Measurements from ENCODE around the gene KDM8. TPM values are rescaled to one million over a fixed set of nuclear protein-coding genes. Genes with fewer than 3 reads are reported as not detected.

KDM8 gene
- polyA plus RNA-seq, 1 of the 3 experiments (the other 2 are of a cell fraction), result 3.3 TPM

DNA sequence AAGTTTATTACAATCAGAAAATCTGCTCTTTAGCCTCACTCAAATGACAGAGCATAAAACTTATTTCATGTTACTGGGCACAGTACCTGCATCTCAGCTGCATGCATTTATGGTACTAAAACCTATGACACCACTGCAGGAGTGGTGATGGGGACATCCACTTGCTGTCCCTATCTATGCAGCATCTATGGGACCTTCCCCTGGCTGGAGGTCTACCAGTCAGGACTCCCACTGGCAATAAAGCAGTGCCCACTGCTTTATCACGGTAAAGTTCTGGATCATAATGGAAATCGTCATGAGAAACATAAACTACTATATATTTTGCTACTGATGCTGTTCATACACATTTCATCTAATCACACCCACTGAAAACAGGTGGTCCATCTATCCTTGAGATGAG is 39.1 kb downstream of the KDM8 start:
- Histone ChIP-seq H2AFZ (ENCODE audit: low read depth) (no peak overlapping the region), H3K27ac (ENCODE audit: low read depth in 2 of 2, low read length in 1 of 2) (peak overlapping the region in 1 of 2 experiments; percentile 59; a peak in 1 of 4 replicates), H3K79me2 (ENCODE audit: insufficient read depth) (no peaks in the 10 kb centered on the region), H3K4me2 (peak overlapping the region; percentile 45), H3K9me2 (no peaks in the 10 kb centered on the region), H3K36me3 (replicated peaks in 1 of 2; ENCODE audit: control insufficient read depth in 1 of 2, insufficient read depth in 2 of 2, low read length in 1 of 2) (no peaks in the 10 kb centered on the region), H3K4me3 (ENCODE audit: low read depth in 2 of 2, low read length in 1 of 2) (no peak overlapping the region), H3K9ac (no peak overlapping the region), H3K4me1 (ENCODE audit: control insufficient read depth in 1 of 2, insufficient read depth in 2 of 2, low read depth in 1 of 2, low read length in 1 of 2) (peaks cover 16 to 41% of the 10 kb centered on the region in 2 experiments; a peak in 3 of 4 replicates), H4K20me1 (ENCODE audit: insufficient read depth) (no peaks in the 10 kb centered on the region), H3K9me3 (no peaks in the 10 kb centered on the region), H3F3A (replicated peaks; ENCODE audit: insufficient read depth) (peaks cover 8% of the 10 kb centered on the region), H3K27me3 (ENCODE audit: insufficient read depth) (no peaks in the 10 kb centered on the region)
- WGBS (ENCODE audit: low lambda C conversion rate), result 90% methylated on average over 2 of the region's 2 CpGs
- DNase-seq, result no peak
- TF ChIP-seq, protein P1, sequence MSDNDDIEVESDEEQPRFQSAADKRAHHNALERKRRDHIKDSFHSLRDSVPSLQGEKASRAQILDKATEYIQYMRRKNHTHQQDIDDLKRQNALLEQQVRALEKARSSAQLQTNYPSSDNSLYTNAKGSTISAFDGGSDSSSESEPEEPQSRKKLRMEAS (IDR thresholded peaks at IDR 0.05; ENCODE audit: low read depth), result no peak
- TF ChIP-seq, protein P2, sequence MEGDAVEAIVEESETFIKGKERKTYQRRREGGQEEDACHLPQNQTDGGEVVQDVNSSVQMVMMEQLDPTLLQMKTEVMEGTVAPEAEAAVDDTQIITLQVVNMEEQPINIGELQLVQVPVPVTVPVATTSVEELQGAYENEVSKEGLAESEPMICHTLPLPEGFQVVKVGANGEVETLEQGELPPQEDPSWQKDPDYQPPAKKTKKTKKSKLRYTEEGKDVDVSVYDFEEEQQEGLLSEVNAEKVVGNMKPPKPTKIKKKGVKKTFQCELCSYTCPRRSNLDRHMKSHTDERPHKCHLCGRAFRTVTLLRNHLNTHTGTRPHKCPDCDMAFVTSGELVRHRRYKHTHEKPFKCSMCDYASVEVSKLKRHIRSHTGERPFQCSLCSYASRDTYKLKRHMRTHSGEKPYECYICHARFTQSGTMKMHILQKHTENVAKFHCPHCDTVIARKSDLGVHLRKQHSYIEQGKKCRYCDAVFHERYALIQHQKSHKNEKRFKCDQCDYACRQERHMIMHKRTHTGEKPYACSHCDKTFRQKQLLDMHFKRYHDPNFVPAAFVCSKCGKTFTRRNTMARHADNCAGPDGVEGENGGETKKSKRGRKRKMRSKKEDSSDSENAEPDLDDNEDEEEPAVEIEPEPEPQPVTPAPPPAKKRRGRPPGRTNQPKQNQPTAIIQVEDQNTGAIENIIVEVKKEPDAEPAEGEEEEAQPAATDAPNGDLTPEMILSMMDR (IDR thresholded peaks at IDR 0.05), result no peak
- TF ChIP-seq JUND (IDR thresholded peaks at IDR 0.05), result no peak
- no peak for TF ChIP-seq SMC3 (IDR thresholded peaks at IDR 0.05; ENCODE audit: low read depth, low read length)
- no peak for TF ChIP-seq FOXM1 (IDR thresholded peaks at IDR 0.05; ENCODE audit: low read depth)
- no peak for TF ChIP-seq CHD2 (IDR thresholded peaks at IDR 0.05; ENCODE audit: low read length, partially characterized antibody)
- TF ChIP-seq MEF2A (IDR thresholded peaks at IDR 0.05; ENCODE audit: borderline replicate concordance, low read depth), result no peak
- TF ChIP-seq, protein P3, sequence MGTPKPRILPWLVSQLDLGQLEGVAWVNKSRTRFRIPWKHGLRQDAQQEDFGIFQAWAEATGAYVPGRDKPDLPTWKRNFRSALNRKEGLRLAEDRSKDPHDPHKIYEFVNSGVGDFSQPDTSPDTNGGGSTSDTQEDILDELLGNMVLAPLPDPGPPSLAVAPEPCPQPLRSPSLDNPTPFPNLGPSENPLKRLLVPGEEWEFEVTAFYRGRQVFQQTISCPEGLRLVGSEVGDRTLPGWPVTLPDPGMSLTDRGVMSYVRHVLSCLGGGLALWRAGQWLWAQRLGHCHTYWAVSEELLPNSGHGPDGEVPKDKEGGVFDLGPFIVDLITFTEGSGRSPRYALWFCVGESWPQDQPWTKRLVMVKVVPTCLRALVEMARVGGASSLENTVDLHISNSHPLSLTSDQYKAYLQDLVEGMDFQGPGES (IDR thresholded peaks at IDR 0.05; ENCODE audit: low read depth, low read length), result no peak
- no peak for TF ChIP-seq RAD21 (IDR thresholded peaks at IDR 0.05; ENCODE audit: low read length)
- TF ChIP-seq TEAD4 (IDR thresholded peaks at IDR 0.05; ENCODE audit: borderline replicate concordance, insufficient read depth), result no peak
- no peak for TF ChIP-seq RCOR1 (IDR thresholded peaks at IDR 0.05; ENCODE audit: low read length)
- TF ChIP-seq, protein P4, sequence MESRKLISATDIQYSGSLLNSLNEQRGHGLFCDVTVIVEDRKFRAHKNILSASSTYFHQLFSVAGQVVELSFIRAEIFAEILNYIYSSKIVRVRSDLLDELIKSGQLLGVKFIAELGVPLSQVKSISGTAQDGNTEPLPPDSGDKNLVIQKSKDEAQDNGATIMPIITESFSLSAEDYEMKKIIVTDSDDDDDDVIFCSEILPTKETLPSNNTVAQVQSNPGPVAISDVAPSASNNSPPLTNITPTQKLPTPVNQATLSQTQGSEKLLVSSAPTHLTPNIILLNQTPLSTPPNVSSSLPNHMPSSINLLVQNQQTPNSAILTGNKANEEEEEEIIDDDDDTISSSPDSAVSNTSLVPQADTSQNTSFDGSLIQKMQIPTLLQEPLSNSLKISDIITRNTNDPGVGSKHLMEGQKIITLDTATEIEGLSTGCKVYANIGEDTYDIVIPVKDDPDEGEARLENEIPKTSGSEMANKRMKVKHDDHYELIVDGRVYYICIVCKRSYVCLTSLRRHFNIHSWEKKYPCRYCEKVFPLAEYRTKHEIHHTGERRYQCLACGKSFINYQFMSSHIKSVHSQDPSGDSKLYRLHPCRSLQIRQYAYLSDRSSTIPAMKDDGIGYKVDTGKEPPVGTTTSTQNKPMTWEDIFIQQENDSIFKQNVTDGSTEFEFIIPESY (IDR thresholded peaks at IDR 0.05; ENCODE audit: borderline replicate concordance, low read depth), result no peak
- TF ChIP-seq, protein P5, sequence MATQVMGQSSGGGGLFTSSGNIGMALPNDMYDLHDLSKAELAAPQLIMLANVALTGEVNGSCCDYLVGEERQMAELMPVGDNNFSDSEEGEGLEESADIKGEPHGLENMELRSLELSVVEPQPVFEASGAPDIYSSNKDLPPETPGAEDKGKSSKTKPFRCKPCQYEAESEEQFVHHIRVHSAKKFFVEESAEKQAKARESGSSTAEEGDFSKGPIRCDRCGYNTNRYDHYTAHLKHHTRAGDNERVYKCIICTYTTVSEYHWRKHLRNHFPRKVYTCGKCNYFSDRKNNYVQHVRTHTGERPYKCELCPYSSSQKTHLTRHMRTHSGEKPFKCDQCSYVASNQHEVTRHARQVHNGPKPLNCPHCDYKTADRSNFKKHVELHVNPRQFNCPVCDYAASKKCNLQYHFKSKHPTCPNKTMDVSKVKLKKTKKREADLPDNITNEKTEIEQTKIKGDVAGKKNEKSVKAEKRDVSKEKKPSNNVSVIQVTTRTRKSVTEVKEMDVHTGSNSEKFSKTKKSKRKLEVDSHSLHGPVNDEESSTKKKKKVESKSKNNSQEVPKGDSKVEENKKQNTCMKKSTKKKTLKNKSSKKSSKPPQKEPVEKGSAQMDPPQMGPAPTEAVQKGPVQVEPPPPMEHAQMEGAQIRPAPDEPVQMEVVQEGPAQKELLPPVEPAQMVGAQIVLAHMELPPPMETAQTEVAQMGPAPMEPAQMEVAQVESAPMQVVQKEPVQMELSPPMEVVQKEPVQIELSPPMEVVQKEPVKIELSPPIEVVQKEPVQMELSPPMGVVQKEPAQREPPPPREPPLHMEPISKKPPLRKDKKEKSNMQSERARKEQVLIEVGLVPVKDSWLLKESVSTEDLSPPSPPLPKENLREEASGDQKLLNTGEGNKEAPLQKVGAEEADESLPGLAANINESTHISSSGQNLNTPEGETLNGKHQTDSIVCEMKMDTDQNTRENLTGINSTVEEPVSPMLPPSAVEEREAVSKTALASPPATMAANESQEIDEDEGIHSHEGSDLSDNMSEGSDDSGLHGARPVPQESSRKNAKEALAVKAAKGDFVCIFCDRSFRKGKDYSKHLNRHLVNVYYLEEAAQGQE (IDR thresholded peaks at IDR 0.05; ENCODE audit: low read depth, low read length), result no peak
- no peak for TF ChIP-seq FOSL2 (IDR thresholded peaks at IDR 0.05; ENCODE audit: borderline replicate concordance, low read depth)
- TF ChIP-seq, protein P6, sequence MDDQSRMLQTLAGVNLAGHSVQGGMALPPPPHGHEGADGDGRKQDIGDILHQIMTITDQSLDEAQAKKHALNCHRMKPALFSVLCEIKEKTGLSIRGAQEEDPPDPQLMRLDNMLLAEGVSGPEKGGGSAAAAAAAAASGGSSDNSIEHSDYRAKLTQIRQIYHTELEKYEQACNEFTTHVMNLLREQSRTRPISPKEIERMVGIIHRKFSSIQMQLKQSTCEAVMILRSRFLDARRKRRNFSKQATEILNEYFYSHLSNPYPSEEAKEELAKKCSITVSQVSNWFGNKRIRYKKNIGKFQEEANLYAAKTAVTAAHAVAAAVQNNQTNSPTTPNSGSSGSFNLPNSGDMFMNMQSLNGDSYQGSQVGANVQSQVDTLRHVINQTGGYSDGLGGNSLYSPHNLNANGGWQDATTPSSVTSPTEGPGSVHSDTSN (IDR thresholded peaks at IDR 0.05), result no peak
- ChIA-PET CTCF (no interaction called here), POLR2A (no interaction called here)
